HG02759 (cell line): ENCODE results near the gene KCNK15.
"Not testable (repeated sequence)": the region's sequence is repeated elsewhere in the genome, so short reads cannot be mapped to it uniquely, and the experiment has no call there.

Experiments used
- ATAC-seq: cut with Tn5 transposase; IDR thresholded peaks from one replicate; pipeline ENCODE4 v1.9.1; 2021; ENCODE audit warnings: mild to moderate bottlenecking, moderate library complexity; ENCODE audit not compliant: unreplicated experiment

Gene KCNK15

DNA sequence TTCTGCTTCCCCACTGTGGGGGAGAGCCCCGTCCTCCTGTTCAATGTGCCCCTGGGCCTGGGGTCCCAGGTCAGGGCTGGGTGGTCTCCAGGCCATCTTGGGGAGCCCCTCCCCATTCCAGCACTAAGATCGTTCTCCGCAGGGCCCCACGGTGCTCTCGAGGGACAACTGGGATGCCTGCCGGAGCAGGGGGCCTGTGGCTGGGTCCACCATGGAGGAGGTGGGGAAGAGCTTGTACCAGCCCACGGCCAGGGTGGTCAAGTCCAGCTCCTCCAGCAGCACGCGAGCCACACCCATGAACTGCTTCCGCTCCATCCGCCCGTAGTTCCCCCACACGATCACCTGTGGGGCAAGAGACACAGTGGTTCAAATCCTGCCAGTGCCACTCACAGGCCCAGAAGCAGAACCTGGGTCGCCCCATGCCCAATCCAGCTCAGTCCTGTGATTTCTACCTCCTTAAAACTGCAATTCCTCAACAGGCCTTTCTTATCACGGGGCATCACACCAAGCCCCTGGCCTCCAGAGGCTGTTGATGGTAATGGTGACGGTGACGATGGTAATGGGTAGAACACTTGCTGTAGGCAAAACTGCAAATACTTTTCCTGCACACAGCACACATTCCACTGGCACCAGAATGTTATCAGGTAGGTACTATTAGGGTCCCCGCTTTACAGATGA, 10.5 kb downstream of the KCNK15 start:
- ATAC-seq, result no peak

DNA sequence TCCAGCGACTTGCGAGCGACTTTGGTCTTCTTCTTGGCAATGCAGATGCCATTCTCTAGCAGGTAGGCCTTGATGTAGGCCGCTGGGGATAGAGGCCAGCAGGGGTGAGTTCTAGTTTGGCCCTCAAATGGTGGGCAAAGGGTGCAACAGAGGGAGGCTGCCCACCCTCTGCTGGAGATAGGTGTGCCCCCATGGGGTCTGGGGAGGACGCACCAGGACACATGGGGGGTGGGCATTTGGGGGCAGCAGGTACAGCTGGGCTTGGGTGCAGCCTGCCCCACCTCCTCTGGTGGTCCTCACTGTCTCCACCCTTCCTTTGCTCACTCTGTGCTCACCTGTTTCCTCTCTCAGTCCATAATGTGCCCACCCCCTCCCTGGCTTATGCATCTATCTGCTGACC, 11.3 kb downstream of the KCNK15 start:
- no peak for ATAC-seq

DNA sequence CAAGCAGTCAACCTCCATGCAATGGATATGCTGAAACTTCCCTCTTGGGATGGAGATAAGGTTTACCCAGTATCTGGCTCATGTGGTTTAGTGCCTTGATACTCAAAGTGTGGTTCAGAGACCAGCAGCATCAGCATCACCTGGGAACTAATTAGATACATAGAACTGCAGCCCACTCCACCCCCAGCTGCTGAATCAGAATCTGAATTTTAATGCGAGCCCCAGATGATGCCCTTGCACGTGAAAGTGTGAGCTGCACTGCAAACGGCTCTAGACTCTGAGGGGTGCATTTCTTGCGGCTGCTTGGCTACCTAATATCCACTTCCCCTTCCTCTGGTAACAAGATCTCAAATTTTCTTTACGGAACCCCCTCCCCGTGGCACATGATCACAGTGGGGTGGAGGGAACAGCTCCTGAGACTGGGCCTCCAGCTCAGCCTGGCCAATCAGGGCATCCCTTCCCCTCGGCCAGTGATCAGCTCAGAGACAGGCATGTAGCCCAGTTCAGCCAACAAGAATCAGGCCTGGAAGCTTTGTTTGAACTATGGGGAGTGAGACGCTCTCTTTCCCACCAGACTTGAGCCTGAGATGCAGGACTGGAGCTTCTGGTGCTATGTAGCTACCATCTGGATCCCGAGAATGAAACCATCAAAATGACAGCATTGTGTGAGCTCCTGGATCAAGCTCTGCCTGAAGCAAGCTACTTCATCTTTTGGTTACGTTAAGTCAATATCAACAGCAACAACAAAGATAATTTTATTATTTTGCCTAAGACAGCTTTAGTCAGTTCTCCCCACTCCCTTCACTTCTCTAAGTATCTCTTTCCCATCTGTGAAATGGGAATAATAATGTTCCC, 12.8 kb downstream of the KCNK15 start:
- no peak for ATAC-seq

DNA sequence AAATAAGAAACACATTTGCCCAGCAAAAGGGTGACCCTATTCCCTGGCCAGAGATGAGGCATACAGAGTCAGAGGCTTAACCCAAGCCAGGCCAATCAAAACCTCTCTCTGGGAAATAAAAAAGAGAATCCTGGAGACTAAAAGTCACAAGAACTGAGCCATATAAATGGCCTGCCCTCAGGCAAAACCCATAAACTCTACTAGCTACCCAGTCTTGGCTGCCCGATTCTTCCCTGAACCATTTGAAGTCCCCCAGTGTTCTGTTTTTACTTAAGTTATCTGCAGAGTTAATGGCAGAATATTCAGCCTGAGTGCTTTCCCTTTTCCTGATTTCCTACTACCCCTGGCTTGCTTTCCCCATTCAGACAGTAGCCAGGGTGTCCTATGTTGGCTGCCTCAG, 13.9 kb downstream of the KCNK15 start:
- ATAC-seq, result no peak

DNA sequence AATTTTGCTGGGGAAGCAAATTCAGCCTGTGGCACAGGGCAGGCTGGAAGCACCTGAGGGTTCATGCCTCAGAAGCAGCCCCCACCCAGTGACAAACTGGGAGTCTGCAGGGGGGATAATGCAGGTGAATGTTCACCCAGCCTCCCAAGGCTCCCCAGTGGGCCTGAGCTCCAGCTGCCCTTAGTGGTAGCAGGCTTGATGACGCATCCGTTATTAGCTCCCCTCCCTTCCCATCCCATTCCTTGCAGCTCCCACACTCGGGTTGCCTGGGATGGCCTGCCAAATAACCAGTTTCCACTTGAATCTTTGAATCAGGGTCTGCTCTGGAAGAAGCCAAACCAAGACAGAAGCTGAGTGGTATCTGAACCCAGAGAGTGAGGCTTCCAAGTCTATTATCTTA, 15.8 kb downstream of the KCNK15 start:
- ATAC-seq, result no peak

DNA sequence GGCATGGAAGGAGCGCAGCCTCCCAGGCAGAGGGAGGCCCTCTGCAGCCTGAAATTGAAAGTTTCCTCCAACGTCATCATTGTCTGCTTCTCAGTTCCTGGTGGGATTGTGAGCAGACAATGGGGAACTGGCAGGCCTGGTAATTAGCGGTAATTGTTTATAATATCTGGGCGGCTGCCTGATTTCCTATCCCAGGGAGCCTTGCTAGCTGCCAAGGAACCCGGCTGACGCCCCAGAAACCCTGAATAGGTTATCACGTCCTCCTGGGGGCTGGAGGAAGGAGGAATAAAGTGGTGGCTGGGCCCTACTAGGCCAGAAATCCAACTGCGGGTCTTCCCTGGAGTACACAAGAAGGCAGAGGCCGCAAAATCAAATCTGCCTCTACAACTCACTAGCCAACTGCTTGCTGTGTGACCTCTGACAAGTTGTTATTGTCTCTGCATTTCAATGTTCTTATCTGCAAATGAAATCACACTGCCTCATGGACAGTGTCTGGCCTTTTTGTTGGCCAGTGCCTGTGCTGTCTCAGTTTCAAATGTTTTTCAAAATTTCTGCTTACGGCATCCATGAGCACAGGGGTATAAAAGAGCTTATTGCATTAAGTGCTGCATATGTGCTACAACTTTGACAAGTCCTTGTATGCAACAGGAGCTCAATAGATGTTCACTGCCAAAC, 16.9 kb downstream of the KCNK15 start:
- no peak for ATAC-seq

DNA sequence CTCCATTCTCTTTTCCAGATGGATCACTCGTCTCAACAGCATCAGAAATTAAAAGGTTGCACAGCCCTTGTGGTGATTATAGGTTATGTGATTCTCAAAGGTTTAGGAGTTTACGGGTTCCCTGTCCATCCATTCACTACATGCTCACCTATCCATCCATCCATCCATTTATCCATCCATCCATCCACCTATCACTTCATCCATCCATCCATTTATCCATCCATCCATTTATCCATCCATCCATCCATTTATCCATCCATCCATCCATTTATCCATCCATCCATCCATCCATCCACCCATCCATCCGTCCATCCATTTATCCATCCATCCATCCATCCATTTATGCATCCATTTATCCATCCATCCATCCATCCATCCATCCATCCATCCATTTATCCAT, 18.1 kb downstream of the KCNK15 start:
- ATAC-seq, result not testable (repeated sequence)

DNA sequence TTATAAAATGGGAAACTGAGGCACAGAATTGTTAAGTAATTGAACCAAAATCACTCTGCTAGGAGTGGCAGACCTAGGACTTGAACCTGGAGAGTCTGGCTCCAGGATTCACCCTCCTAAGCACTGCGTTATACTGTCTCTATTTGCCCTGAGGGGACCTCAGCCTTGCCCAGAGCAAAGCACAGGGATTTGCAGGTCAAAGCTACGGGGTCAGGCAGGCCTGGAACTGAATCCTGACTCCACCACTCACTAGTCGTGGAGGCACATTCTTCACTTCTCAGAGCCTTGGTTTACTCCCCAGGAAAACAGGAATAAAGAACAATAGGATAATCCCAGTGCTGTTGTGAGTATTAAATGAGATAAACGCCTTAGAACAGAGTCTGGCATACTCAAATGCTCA, 19.4 kb downstream of the KCNK15 start:
- no peak for ATAC-seq

DNA sequence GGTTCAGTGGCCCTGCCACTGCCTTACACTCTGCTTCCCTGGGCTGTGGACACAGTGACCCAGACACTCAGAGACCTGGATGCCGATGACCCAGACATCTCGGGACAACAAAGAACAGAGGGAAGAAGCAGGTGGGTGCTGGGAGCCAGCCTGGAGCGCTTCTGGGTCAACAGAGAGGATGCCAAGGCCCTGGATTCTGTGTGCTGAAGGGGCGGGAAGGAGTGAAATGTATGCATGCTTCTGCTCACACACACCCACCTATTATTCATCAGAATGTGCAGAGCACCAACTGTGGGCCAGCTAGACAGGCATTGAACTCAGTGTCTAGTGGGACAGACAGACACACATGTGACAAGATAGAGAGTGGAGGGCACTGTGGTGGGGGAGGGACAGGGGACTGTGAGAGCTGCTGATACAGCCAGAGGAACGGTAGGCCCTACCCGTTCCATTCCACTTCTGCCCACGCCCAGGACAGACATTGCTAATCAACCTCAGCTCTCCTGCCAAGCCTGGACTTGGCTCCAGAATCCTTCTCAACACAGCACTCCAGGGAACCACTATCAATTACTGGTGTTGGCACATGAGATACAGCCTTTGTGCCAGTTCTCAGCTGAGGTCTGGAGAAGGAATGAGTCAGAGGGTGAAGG, 20.2 kb downstream of the KCNK15 start:
- ATAC-seq, result no peak

DNA sequence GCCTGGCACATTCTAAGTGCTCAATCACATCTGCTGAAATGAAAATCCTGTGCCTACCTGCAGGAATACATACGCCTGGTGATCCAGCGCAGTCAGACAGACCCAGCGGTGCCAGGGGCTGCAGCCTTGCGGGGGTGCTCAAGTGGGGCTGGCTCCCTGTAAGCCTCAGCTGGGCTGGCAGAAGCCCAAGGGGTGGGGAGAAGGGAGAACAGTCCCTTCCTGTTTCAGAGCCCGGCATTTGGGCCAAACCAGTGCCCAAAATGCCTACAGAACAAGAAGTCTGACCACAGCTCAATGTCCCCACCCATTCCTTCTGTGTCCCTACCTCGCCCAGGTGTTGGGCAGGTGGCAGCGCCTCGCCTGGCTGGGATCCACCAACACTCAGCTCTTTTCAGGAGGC, 22.6 kb downstream of the KCNK15 start:
- ATAC-seq, result no peak

DNA sequence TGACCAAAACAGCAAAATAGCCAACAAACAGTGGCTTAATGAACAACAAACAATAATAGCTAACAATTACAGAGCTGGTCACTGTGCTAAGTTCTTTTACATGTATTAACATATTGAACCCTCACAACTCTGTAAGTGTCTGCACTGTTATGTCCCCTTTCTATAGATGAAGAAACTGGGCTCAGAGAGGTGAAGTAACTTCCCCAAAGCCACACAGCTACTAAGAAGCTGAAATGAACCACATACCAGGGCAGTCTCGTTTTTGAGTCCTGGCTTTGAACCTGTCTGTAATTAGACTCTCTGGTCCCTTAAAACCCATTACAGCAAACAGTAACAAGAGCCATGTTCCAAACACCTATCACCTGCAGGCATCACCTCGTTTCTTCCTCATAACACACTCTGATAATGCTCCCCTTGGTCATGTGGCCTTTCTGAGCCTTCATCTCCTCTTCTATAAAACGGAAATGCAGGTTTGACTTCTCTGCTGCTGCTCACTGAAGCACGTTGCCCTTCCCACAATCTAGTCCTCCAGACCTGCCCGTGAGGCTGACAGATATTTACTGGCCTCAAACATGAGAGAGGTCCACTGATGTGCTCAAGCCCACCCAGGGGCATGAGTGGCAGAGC, 23.3 kb downstream of the KCNK15 start:
- no peak for ATAC-seq

DNA sequence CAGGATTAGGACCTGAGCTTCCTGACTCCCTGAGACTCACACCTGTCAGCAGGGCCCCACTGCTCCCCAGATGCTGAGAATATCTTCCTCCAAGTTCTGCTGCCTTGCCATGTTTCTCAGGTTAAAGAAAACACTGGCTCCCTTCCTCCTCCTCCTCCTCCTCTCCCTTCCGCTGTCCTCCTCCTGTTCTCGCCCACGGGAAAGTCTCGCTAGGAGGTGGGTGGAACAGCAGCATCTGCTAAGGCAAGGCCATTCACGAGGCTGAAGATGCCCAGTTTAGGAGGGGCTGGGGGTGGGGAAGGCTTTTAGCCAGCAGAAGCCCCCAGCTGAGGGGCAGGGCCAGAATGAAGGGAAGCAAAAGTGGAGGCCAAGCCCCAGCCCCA, 23.8 kb downstream of the KCNK15 start:
- no peak for ATAC-seq

DNA sequence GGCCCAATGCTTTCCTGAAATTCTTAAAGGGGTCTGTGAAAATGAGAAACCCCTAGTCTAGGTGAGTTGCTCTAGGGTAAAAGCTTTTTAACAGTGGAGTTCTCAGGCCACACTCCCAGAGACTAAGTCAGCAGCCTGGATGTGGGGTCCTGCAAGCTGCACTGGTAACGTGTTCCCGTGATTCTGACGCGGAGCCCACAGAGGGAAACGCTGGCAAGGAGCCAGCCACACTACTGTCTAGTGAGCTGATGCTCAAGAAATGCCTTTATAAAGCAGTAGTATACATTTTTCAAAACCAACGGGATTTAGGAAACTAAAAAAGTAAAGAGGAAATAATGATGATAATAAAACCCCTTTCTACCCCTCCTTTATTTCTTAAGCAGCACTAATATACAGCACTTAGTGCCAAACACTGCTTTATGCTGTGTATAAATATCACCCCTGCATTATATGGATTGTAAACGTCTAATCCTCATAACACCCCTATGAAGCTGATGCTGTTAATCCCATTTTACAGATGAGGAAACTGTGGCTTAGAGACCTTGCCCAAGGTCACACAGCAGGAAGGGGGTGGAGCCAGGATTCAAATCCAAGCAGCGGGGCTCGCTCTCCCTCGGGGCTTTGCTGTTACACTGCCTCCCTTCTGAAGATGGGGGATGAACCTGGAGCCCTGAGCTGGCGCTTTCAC, 25.0 kb downstream of the KCNK15 start:
- ATAC-seq, result no peak

DNA sequence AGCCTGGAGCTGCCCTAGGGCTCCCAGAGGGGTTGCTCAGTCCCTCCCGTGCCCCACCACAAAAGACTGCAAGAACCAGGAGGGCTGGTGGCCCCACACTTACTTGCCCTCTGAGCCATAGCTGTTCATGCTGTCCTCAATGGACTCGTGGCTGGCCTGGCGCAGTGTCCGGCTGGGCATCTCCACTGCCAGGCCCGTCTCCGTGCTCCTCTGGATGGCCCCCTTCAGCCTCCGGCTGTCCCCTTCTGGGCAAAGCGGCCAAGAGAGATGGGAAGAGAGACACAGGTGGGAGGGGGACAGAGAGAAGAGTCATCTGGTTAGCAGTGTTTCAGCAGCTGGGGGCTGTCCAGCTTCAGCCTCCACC, 25.5 kb downstream of the KCNK15 start:
- ATAC-seq, result no peak

DNA sequence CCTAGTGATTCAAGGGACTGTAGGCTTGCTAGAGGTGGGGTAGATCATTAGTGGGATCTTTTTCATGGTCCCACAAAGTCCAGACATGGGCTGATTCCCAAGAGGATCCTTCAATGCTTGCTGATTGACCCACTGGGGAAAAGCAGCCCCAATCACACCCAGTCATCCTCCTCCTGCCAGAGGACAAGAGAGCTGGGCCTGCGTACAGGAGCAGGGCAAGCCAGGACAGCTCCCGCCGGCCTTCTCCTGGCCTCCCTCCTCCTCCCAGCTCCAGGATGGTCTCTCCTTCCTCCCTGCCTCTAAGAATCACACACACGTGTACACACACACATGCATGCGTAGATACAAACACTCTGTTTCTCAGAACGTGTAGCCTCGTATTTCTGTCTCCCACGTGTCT, 27.0 kb downstream of the KCNK15 start:
- ATAC-seq, result no peak

DNA sequence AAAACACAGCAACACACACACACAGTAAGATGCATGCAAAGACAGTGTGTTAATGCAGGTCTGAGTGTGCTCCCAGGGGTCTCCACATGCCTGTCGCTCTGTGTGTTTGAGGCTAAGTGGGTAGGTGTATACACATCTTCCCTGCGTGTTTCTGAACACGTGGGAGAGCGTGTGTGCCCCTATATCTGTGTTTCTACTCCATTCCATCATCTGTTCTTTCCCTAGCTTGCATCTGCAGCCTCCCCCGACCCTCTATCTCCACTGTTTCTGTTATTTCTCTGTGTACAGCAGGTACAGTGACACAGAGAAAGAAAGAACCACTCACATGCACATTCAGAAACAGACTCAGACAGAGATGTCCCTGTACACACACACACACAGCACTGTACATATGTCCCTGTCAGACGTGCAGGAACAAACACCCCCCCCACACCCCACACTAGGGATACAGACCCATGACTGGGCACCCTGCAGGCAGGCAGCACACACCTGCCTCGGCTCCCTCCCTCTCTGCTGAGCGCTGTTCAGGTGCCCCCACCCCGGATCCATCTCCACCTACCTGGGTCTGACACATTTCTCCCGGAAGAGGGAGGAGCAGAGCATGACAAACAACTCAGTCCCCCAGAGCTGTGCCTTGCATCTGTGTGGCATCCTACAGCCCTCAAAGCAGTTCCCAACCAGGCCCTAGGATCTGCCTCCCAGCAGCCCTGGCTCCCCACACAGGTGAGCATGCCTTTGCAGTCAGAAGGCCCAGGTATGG, 27.6 kb downstream of the KCNK15 start:
- no peak for ATAC-seq

DNA sequence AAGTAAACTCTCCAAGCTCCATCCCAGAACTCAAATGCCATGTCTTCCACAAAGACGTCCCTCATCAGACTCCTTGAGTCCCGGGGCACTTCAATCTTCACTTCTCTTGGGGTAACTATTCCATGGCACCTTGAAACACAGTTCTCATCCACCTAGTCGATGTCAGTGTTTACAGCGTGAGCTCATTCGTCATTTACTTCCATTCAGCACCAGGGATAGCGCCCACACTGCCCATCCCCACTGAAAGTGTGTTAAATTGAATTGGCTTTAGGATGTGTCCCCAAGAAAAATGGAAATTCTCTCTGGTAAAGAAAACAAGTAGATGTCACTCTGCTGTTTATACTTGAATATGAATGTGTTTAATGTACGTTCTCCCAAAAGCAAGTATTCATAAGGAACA, 31.3 kb downstream of the KCNK15 start:
- ATAC-seq, result no peak

DNA sequence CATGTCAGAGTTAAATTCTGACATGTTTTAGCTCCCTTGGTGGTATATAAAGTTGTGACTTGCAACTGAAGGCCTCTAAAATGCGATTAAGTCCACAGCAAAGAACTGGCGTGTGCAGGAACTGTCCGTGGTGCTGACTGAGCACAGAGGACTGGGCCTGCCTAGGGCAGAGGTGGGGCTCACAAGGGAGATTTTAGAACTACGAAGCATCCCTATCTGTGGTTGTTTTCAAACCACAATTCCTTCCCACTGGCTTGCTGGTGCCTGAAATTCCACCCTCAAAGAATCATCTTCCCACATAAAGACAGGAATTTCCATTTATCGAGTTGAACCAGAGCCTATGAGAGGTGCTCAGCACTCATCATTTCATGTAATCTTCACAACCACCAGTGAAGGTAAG, 34.6 kb downstream of the KCNK15 start:
- no peak for ATAC-seq

DNA sequence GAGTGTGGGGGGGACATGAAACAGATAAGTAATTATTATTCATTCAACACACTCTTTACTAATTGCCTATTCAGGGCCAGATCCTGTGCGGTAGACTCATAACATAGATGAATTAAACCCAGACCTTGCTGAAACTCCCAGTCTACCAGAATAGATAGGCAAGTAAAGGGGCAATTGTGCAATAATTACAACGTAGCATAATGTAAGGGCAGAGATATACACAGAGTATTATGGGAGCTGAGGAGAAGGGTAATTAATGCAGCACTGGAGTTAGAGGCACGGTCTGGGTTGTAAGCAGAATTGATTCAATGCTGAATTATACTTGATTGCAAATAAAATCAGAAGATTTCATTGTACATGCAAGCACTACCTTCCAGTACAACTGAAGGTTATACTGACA, 35.5 kb downstream of the KCNK15 start:
- ATAC-seq, result no peak

DNA sequence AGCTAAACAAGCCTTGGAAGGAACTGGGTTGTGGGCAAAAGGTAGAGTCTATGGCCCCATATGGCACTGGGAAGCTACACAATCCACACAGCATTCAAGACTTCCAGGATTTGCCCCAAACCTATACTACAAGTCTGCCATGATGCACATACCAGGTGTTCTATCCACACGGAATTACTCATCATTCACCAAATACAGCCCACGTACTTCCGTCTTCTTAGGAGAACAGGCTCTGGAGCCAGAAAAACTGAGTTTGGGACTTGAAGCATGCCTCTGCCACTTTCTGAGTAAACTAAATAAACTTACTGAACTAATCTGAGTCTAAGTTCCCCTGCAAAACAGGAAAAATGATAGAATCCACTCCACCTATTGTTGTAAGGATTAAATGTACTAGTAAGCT, 36.1 kb downstream of the KCNK15 start:
- ATAC-seq, result no peak
